Activated CD8-positive, alpha-beta memory T cell treated with anti-CD3 and anti-CD28 coated beads, Interleukin-2, amount 50 U/mL, for 1 hour (primary cell): ENCODE measurements around the gene AAK1.
A peak's percentile ranks its signal among the peaks of the same experiment; 100 is the strongest.
"Not testable (repeated sequence)": the region's sequence is repeated elsewhere in the genome, so short reads cannot be mapped to it uniquely, and the experiment has no call there.

Experiments
- DNase-seq: peaks from one replicate; pipeline ENCODE4 v3.0.0-alpha.2; 2020; ENCODE audit errors: extremely low read depth

The AAK1 gene

GRCh38 chr2:69452687-69453086 lies 190.9 kb downstream of the AAK1 start:
- DNase-seq = no peak

DNA sequence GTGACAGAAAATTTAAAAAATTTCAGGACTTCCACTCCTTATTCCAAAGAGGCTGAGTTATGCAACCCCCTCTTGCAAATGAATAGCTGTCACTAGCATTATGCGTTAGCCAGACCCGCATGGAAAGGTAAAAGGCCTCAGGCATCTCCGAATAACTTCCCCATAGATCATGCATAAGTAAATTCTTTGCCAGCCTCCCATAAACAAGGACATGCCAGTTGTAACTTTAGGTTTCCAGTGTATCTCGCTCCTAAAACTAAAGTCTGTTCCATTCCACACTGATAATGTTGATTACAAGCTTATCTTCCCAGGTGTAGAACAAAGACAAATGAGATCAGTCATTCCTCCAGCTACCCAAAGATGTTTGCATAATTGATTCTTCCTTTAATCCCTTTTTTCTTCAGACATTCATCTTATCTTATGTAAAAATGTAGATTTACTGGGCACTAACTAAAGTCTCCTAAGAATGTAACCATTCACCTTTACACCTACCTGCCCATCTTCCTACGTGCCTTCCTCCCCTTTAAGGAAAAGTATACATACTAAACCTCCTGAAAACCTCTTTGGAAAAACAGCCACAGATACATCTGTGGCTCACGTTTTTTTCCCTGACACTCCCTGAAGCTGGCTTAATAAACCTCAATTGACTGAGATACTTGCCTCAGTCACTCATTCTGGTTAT lies 192.7 kb downstream of the AAK1 start:
- DNase-seq = no peak

GRCh38 chr2:69449906-69450305 lies 193.6 kb downstream of the AAK1 start:
- no peak for DNase-seq

GRCh38 chr2:69443673-69444072 lies 199.9 kb downstream of the AAK1 start:
- not testable (repeated sequence) for DNase-seq

DNA sequence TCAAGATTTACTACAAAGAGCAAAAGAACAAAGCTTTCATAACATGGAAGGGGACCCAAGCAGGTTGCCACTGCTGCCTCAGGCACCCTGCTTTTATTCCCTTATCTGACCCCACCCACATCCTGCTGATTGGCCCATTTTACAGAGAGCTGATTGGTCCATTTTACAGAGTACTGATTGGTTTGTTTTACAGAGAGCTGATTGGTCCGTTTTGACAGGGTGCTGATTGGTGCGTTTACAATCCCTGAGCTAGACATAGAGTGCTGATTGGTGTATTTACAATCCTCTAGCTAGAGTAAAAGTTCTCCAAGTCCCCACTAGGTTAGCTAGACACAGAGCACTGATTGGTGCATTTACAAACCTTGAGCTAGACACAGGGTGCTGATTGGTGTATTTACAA lies 204.0 kb downstream of the AAK1 start:
- DNase-seq = not testable (repeated sequence)

DNA sequence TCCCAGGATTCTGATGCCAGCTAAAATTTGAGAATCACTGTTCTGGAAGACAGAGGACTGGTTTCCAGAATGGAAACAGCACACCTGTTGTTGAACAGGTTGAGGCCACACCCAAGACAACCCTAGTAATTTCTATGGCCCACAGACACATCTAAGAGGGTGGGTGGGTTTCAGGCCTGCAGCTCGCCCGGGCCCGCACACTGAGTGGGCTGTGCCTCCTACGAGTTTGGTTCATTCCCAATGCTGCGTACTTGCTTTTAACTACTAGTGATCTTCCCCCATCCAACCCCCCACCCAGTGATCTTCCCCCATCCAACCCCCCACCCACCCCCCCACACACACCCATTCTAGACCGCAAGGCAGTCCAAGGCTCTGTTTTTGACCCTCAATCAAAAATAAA lies 205.0 kb downstream of the AAK1 start:
- no peak for DNase-seq

GRCh38 chr2:69437751-69438154 lies 205.8 kb downstream of the AAK1 start:
- DNase-seq = no peak

- peak; percentile 85 for DNase-seq
Observed at GRCh38 chr2:69436938-69437750, 206.4 kb downstream of the AAK1 start, which contains the start of gene NFU1. Gene NFU1 (minus strand): TSS chr2:69437435. CDS start chr2:69437422, 13 bp downstream.

DNA sequence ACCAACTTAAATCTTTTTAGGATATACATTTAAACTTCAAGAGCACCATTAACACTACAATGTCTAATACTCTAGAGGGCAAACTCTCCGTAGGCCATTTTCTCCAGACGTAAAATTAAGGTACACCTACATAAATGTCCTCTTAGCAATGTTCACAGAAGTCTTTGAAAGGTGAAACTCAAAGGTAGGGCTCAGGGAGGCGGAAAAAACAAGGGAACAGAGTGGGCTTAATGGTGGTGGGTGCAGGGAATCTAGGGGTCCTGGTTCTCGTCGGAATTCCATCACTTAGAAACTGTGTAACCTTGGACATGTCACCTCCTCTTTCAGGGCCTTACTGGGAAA lies 207.0 kb downstream of the AAK1 start:
- DNase-seq = no peak

DNA sequence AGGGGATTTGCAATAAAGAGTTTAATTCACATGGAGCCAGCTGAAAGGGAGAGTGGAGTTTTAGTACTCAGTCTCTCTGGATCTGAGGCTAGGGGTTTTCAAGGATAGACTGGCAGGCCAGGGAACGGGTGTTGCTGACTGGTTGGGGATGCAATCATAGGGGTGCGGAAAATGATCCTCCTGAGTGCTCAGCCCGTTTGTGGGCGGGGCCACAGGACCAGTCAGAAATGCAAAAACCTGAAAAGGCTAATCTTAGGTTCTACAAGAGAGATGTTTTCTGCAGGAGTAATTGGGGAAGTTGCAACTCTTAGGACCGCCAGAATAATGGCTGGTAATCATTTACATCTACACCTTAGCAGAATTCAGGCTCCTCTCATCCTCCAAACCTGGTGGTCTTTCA lies 208.8 kb downstream of the AAK1 start:
- DNase-seq = no peak

DNA sequence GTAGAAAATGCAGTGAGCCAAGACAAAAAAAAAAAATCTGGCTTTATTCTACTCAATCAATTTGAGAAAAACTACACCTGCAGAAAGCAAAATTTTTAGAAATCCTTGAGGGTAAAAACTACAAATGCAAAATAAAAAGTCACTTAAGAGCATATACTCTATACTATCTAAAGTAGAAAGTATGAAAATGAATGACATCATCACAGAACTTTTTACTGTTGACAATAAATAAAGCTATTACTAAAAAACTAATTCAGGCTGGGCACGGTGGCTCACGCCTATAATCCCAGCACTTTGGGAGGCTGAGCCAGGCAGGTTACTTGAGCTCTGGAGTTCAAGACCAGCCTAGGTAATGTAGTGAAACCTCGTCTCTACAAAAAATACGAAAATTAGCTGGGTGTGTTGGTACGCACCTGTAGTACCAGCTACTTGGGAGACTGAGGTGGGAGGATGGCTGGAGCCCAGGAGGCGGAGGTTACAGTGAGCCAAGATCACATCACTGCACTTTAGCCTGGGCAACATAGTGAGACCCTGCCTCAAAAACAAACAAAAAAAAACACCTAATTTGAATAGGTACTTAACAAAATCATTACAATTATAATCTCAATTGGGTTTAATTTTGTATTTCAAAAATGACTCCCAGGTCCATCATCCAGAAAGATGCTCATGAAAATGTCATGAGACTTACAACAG lies 213.9 kb downstream of the AAK1 start:
- DNase-seq = no peak

- DNase-seq = no peak
Observed at GRCh38 chr2:69428981-69429380, 214.6 kb downstream of the AAK1 start.

DNA sequence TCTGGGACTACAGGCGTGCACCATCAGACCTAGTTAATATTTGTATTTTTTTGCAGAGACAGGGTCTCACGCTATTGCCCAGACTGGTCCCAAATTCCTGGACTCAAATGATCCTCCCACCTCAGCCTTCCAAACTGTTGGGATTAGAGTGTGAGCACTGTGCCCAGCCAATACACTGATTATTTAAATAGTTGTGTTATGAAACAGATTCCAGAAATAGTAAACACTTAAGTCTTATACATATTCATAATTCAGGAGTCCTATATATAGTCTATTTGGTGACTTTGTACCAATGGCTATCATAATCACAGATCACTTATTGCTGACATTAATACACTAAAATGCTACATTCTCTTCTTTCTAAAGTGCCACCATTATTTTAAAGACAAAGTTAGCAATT lies 219.1 kb downstream of the AAK1 start:
- no peak for DNase-seq

DNA sequence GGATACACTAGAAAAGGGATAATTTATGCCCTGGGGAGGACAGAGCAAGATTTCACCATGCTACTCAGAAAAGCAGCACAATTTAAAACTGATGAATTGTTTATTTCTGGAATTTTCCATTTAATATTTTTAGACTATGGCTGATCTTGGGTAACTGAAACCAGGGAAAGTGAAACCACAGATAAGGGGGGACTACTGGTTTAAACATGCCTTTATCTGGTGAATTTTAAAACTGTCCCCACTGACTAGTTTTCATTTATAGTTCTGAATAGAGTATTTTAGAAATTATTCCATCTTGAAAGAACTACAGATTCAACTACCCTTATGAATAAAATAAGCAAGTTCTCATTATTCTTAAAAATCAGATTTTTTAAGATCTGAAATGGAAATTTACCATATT lies 221.3 kb downstream of the AAK1 start:
- DNase-seq = no peak

DNA sequence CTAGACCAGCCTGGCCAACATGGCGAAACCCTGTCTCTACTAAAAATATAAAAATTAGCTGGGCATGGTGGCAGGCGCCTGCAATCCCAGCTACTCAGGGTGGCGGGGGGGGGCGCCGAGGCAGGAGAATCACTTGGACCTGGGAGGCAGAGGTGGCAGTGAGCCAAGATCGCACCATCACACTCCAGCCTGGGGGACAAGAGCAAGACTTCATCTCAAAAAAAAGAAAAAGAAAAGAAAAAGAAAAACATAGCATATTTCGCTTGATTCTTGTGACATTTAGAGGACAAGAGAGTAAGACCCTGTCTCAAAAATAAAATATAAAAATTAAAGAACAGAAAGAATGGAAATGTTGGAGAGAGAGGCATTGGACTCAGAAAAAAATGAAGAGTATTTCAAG lies 224.4 kb downstream of the AAK1 start:
- DNase-seq = not testable (repeated sequence)

DNA sequence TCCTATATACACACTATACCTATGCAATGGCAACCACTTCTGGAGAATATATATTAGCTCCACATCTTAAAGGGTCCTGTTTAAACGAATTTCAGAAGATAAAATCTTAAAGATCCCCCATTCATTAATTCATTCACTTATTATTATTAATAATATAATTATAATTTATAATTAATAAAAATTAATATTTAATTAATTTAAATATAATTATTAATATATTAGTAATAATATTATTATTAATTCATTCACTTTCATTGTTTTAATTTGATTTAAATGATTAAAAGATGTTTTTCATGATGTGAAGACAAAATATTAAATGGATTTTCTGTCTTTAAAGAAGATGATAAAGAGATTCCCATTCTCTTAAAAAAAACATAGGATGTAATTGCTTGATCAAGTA lies 227.4 kb downstream of the AAK1 start:
- no peak for DNase-seq
